SK-N-MC (cell line): ENCODE measurements around the gene CMTM7.

ENCODE experiments used
- EZH2 ChIP-seq: fragments of 200-600 bp; sonication (generic); IDR thresholded peaks from one replicate; pipeline ENCODE4 v1.6.1; 2017; ENCODE audit warnings: antibody characterized with exemption
- FOXP2 ChIP-seq: optimal IDR thresholded peaks from 2 replicates; pipeline ENCODE3; 2011; ENCODE audit warnings: mild to moderate bottlenecking, moderate library complexity; ENCODE audit not compliant: insufficient read depth; ENCODE audit errors: extremely low read length, control extremely low read depth
- POLR2AphosphoS5 ChIP-seq: IDR thresholded peaks from 2 replicates; pipeline ENCODE4 v1.6.1; 2012; ENCODE audit warnings: mild to moderate bottlenecking, low read depth, low read length, borderline replicate concordance

- no peak for TF ChIP-seq POLR2AphosphoS5
- TF ChIP-seq EZH2 = no peak
- TF ChIP-seq FOXP2 = no peak
Observed at GRCh38 chr3:32450426-32450825, 58.8 kb downstream of the CMTM7 start.
